ENCODE data around the gene TAPBPL.
A peak's percentile ranks its signal among the peaks of the same experiment; 100 is the strongest.
"Not testable (repeated sequence)": the region's sequence is repeated elsewhere in the genome, so short reads cannot be mapped to it uniquely, and the experiment has no call there.

Gene TAPBPL

GRCh38 chr12:6451348-6452244, at the start of gene TAPBPL:
Gene TAPBPL, plus strand, starts transcription at chr12:6452042. Its CDS starts 207 bp downstream, at chr12:6452249.
- peak; percentile 95 for DNase-seq

DNA sequence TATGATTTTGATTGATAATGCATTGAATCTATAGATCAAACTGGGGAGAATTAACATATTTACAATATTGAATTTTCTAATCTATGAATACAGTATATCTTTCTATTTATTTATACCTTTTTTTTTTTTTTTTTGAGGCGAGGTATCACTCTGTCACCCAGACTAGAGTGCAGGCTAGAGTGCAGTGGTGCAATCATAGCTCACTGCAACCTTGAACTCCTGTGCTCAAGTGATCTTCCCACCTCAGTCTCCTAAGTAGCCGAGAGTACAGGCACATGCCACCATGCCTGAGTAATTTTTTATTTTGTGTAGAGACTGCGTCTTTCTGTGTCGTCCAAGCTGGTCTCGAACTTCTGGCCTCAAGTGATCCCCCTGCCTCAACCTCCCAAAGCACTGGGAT, 47.5 kb upstream of the TAPBPL start:
- no peak for DNase-seq

- DNase-seq: no peak
These were observed 45.9 kb upstream of the TAPBPL start for GRCh38 chr12:6405963-6406362.

GRCh38 chr12:6407236-6407954, 44.4 kb upstream of the TAPBPL start:
- no peak for DNase-seq

- DNase-seq: no peak
These were observed 35.2 kb upstream of the TAPBPL start for GRCh38 chr12:6416596-6416995.

DNA sequence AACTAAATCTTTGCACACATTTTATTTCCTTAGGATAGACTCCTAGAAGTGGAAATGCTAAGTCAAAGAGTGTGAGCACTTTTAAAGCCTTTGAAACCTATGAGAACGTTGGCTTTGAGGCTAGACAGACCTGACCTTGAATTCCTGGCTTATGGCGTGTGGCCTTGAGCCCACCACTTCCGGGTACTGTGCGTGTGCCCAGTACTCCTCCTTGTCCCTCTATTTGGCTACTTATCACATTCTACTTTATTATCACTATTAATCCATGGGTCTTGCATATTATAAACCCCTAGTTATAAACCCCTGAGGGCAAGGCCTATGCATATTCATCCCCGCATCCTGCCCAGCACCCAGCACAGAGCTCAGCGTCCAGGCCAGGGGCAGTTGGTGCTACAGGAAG, 33.0 kb upstream of the TAPBPL start:
- no peak for DNase-seq

DNA sequence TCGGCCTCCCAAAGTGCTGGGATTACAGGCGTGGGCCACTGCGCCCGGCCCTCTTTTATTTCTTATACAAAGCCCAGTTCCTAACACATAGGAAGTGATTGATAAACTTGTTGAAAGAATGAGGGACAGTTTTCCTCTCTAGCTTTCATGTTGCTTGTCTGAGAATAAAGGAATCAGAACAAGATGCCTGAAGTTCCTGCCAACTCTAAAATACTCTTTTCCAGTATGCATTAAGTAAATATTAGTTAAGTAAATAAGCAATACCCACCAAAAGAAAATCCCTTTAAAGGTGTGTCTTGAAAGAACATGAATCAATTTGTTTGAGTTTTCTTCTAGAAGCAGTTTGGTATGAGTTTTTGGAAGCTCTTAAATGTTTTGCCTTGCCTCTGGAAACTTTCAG, 31.5 kb upstream of the TAPBPL start:
- no peak for DNase-seq

- peak; percentile 81 for DNase-seq
These were observed 28.4 kb upstream of the TAPBPL start for GRCh38 chr12:6423267-6424007.

GRCh38 chr12:6424008-6424347, 27.9 kb upstream of the TAPBPL start:
- DNase-seq: no peak

- no peak for DNase-seq
These were observed 27.0 kb upstream of the TAPBPL start for GRCh38 chr12:6424866-6425265.

DNA sequence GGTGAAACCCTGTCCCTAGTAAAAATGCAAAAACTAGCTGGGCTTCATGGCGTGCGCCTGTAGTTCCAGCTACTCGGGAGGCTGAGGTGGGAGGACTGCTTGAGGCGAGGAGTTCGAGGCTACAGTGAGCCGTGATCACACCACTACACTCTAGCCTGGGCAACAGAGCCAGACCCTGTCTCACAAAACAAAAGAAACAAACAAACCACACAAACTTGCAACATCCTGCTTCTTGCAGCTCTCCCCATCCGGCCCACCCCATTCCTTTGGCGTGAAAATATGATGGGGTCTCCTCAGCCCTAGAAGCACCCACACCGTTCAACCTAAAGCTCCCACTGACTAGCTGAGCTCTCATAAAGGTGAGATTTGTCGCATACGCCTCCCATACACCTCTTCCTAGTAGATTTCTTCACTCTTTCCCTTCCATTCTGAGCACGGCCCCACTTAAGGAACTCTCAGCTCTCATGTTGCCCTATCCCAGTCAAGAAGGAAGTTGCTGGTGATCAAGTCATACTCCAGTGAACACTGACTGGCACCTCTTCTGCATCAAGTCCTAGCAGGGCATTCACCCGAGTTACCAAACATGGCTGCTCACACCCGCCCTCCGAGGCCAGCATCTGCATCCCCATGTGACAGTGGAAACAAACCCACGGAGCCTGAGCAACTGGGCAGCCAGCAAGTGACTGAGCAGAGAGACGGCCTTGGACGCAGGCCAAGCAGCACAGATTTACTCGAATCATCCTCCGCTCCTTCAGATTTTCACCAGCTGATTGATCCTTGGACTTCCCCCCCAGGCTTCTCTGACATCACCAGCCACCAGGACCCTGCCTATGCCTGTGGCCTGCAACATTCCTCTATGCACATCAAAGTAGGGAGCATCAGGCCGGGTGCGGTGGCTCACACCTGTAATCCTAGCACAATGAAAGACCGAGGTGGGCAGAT, 26.0 kb upstream of the TAPBPL start:
- DNase-seq: no peak

GRCh38 chr12:6426882-6427671, 24.8 kb upstream of the TAPBPL start:
- no peak for DNase-seq

DNA sequence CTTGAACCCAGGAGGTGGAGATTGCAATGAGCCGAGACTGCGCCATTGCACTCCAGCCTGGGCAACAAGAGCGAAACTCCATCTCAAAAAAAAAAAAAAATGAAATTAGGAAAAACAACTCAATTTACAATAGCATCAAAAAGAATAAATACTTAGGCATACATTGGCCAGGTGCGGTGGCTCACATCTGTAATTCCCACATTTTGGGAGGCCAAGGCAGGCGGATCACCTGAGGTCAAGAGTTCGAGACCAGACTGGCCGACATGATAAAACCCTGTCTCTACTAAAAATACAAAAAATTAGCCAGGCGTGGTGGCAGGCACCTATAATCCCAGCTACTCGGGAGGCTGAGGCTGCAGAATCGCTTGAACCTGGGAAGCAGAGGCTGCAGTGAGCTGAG, 24.0 kb upstream of the TAPBPL start:
- DNase-seq: not testable (repeated sequence)

GRCh38 chr12:6428326-6428725, 23.5 kb upstream of the TAPBPL start:
- DNase-seq: no peak

GRCh38 chr12:6430124-6430989, 21.5 kb upstream of the TAPBPL start:
- DNase-seq: no peak

GRCh38 chr12:6432991-6433390, 18.9 kb upstream of the TAPBPL start:
- no peak for DNase-seq

DNA sequence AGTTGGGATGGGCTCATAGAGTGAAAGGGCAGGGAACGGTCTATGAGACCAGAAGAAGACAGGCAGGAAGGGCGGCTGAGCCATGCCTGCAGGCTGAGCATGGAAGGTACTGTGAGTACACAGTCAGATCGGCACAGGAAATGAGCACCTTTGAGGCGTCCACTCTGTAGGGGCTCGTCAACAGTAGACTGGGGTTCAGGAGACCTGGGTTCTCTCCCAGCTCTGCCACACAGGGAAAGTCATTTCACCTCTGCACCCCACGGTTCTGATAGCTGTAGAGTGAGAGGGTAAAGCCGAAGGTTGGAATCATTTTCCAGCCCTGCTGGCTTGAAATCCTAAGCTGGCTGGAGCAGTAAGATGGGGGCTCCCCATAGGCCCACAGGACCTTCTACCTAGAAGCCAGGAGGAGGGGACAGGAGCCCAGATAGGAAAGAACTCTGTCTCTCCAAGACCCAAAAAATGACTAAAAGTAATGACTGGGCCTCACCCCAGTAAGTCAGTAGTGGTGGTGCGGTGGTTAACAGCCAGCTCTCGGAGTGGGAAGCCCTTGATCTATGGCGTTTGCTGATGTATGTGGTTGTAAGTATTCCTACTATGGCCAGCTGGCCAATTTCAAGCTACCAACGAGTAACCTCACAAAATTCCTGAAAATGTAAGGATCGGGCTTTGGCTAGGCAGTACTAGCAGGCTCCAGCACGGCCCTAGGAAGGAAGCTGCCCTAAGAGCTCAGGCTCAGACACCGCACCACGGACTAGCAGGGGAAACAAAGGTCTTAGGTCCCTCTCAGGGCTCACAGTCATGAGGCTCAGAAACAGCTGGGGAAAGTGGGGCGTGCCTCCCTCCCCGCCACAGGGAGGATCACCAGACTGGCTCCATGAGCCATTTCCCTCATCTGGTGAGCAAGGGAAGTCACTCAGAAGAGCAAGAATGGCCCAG, 17.4 kb upstream of the TAPBPL start:
- DNase-seq: no peak

GRCh38 chr12:6435961-6436715, 15.7 kb upstream of the TAPBPL start:
- DNase-seq: no peak

DNA sequence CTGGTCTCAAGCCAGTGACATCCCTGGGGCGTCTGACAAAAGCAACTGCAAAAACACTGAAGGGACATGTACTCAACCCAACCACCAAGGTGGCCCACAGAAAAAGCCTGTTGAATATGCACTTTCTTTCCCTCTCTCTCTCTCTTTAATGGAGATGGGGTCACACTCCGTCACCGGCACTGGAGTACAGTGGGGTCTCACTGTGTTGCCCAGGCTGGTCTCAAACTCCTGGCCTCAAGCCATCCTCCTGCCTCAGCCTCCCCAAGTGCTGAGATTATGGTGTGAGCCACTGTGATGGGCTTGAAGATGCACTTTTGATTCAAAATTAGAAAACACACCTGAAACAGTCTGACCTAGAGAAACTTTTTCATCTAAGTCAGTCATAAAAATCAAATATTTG, 14.3 kb upstream of the TAPBPL start:
- no peak for DNase-seq

Data from NCI-H1092 treated with DMSO at 0.1 percent for 48 hours (cell line).